ACHN (cell line): ENCODE data around the gene ALLC.
"Not testable (repeated sequence)": the region's sequence is repeated elsewhere in the genome, so short reads cannot be mapped to it uniquely, and the experiment has no call there.

Experiments
- DNase-seq: peaks from one replicate; pipeline ENCODE4 v3.0.0-alpha.2; 2015
- in situ Hi-C: cut with HindIII; loops from 2 replicates; pipeline ENCODE4 v1.10.0; 2017; ENCODE audit warnings: low sequenced_read_pairs, low pct_ligation_motif_present, low pct_unique_long_range_greater_than_20kb

Gene ALLC

GRCh38 chr2:3657881-3658280, at the start of gene ALLC:
Gene ALLC, plus strand, starts transcription at chr2:3658200. Its CDS starts 12,958 bp downstream, at chr2:3671158.
- in situ Hi-C loops: no loop called here
- DNase-seq: no peak

GRCh38 chr2:3608373-3609278, 49.4 kb upstream of the ALLC start:
- in situ Hi-C loops: no loop called here
- no peak for DNase-seq

GRCh38 chr2:3609279-3609673, 48.7 kb upstream of the ALLC start:
- DNase-seq, in situ Hi-C loops: not testable (repeated sequence)

GRCh38 chr2:3610415-3610814, 47.6 kb upstream of the ALLC start:
- in situ Hi-C loops: no loop called here
- no peak for DNase-seq

GRCh38 chr2:3610881-3611505, 47.0 kb upstream of the ALLC start:
- in situ Hi-C loops: no loop called here

GRCh38 chr2:3611589-3611988, 46.4 kb upstream of the ALLC start:
- in situ Hi-C loops: no loop called here
- DNase-seq: no peak

More at GRCh38 chr2:3610881-3611505, 47.0 kb upstream of the ALLC start:
- no peak for DNase-seq

GRCh38 chr2:3612639-3613523, 45.1 kb upstream of the ALLC start:
- in situ Hi-C loops: no loop called here
- DNase-seq: no peak

- no peak for DNase-seq
- in situ Hi-C loops: no loop called here
These were observed 44.5 kb upstream of the ALLC start for GRCh38 chr2:3613524-3613905.

GRCh38 chr2:3614743-3615142, 43.3 kb upstream of the ALLC start:
- in situ Hi-C loops: not testable (repeated sequence)

GRCh38 chr2:3615541-3616200, 42.3 kb upstream of the ALLC start:
- DNase-seq, in situ Hi-C loops: not testable (repeated sequence)

More at GRCh38 chr2:3614743-3615142, 43.3 kb upstream of the ALLC start:
- DNase-seq: not testable (repeated sequence)

- DNase-seq, in situ Hi-C loops: not testable (repeated sequence)
These were observed 41.4 kb upstream of the ALLC start for GRCh38 chr2:3616435-3617197.

- in situ Hi-C loops: no loop called here
- no peak for DNase-seq
These were observed 40.7 kb upstream of the ALLC start for GRCh38 chr2:3617198-3617890.

GRCh38 chr2:3618367-3618766, 39.6 kb upstream of the ALLC start:
- in situ Hi-C loops: no loop called here
- DNase-seq: no peak

- no peak for DNase-seq
- in situ Hi-C loops: no loop called here
These were observed 39.0 kb upstream of the ALLC start for GRCh38 chr2:3619033-3619432.

- in situ Hi-C loops, DNase-seq: not testable (repeated sequence)
These were observed 38.3 kb upstream of the ALLC start for GRCh38 chr2:3619661-3620060.

GRCh38 chr2:3620834-3621233, 37.2 kb upstream of the ALLC start:
- in situ Hi-C loops: no loop called here
- DNase-seq: no peak

GRCh38 chr2:3622967-3623366, 35.0 kb upstream of the ALLC start:
- in situ Hi-C loops: no loop called here

More at GRCh38 chr2:3622967-3623366, 35.0 kb upstream of the ALLC start:
- DNase-seq: no peak
